ENCODE data around the gene SYT7. TPM values are rescaled to one million over a fixed set of nuclear protein-coding genes. Genes with fewer than 3 reads are reported as not detected.

SYT7 gene
- total RNA-seq, 1 donor = 0.43 TPM

DNA sequence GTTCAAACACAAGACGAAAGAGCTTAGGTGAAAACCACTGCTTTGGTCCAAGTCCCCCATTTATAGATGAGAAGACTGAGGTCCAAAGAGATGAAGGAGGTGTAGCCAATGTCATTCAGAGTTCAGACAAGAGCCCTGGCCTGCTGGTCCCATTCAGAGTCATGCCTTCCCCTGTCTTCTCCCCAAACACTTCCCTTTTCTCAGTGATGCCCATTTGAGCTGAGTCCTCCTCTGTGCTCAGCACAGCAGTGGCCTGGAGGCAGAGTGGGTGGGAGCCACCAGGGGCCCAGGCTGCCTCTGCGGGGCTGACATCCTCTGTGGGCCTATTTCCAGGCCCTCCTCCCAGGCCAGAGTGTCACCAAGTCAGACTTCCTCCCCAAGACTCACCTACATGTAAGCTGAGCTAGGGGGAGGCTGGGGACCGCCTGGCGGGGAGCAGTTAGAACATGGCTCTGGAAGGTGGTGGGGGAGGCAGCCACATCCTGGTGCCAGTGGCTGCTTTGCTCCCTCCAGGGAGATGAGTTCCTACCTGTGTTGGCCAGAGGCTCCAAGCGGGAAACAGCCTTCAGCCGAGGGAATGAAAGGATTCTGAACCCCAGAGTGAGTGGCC is 94.8 kb downstream of the SYT7 start:
- DNase-seq (ENCODE audit: low read depth) = no peak
- TF ChIP-seq, protein P1, sequence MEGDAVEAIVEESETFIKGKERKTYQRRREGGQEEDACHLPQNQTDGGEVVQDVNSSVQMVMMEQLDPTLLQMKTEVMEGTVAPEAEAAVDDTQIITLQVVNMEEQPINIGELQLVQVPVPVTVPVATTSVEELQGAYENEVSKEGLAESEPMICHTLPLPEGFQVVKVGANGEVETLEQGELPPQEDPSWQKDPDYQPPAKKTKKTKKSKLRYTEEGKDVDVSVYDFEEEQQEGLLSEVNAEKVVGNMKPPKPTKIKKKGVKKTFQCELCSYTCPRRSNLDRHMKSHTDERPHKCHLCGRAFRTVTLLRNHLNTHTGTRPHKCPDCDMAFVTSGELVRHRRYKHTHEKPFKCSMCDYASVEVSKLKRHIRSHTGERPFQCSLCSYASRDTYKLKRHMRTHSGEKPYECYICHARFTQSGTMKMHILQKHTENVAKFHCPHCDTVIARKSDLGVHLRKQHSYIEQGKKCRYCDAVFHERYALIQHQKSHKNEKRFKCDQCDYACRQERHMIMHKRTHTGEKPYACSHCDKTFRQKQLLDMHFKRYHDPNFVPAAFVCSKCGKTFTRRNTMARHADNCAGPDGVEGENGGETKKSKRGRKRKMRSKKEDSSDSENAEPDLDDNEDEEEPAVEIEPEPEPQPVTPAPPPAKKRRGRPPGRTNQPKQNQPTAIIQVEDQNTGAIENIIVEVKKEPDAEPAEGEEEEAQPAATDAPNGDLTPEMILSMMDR (IDR thresholded peaks at IDR 0.05; ENCODE audit: insufficient read depth, low read depth, low read length) = no peak

GRCh38 chr11:61485080-61485479 is 95.8 kb downstream of the SYT7 start:
- H3K4me3 ChIP-seq (ENCODE audit: low read depth, low read length) = no peak overlapping the region
- TF ChIP-seq, protein P1 (IDR thresholded peaks at IDR 0.05; ENCODE audit: insufficient read depth, low read depth, low read length) = no peak
- DNase-seq (ENCODE audit: low read depth) = no peak

More for the DNA sequence above, 94.8 kb downstream of the SYT7 start:
- H3K4me3 ChIP-seq (ENCODE audit: low read depth, low read length) = no peak overlapping the region

- H3K4me3 ChIP-seq (ENCODE audit: low read depth, low read length) = no peak overlapping the region
- DNase-seq (ENCODE audit: low read depth) = no peak
- TF ChIP-seq, protein P1 (IDR thresholded peaks at IDR 0.05; ENCODE audit: insufficient read depth, low read depth, low read length) = no peak
Observed at GRCh38 chr11:61484541-61484940, 96.3 kb downstream of the SYT7 start.

GRCh38 chr11:61482513-61482912 is 98.4 kb downstream of the SYT7 start:
- TF ChIP-seq, protein P1 (IDR thresholded peaks at IDR 0.05; ENCODE audit: insufficient read depth, low read depth, low read length) = peak; percentile 63
- no peak overlapping the region for H3K4me3 ChIP-seq (ENCODE audit: low read depth, low read length)
- DNase-seq (ENCODE audit: low read depth) = no peak

DNA sequence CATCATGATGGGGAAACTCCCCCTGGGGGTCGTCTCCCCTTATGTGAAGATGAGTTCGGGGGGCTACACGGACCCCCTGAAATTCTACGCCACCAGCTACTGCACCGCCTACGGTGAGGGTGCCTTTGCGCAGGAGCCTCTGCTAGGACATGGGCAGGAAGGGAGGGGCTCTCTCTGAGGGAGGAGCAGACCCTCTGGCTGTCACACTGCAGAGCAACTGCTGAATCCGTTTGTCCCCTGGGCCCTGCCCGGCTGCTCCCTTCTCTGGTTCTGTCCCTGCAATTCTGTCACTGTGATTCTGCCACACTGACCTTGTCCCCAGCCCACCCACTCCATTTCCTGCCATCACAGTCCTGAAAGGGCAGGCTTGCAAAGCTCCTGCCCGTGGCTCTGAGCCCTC is 99.1 kb downstream of the SYT7 start:
- DNase-seq (ENCODE audit: low read depth) = no peak
- TF ChIP-seq, protein P1 (IDR thresholded peaks at IDR 0.05; ENCODE audit: insufficient read depth, low read depth, low read length) = no peak
- no peak overlapping the region for H3K4me3 ChIP-seq (ENCODE audit: low read depth, low read length)

- TF ChIP-seq, protein P1 (IDR thresholded peaks at IDR 0.05; ENCODE audit: insufficient read depth, low read depth, low read length) = no peak
- no peak overlapping the region for H3K4me3 ChIP-seq (ENCODE audit: low read depth, low read length)
- no peak for DNase-seq (ENCODE audit: low read depth)
Observed at GRCh38 chr11:61480994-61481335, 99.9 kb downstream of the SYT7 start.
